ENCODE measurements around the gene TIMP2.

The TIMP2 gene

DNA sequence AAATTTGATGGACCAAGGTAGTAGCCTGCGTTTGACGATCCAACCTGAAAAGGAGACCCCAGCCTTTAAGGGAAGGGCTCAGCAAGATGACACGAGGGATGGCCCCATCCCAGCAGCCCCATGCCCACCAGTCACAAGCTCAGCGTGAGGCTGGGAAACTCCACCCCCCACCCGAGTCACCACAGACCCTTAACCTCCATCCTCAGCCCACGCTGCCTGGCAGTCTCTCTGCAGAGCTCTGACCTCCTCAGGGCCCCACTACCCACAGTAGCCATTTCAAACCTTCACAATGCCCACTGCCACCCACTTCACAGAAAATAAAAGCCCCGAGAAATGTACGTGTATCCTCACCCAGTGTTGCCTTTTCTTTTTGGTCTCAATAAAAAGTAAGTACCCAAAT lies 103.2 kb downstream of the TIMP2 start:
- no peaks in the 10 kb centered on the region for H3K9me3 ChIP-seq (ENCODE audit: control insufficient read depth, insufficient read depth, low read length)
- H3K36me3 ChIP-seq (ENCODE audit: insufficient read depth, low read length), result peaks cover 68% of the 10 kb centered on the region
- no peaks in the 10 kb centered on the region for H3K4me1 ChIP-seq (ENCODE audit: insufficient read depth, low read length)
- no peak overlapping the region for H3K9ac ChIP-seq (ENCODE audit: low read depth, low read length)

DNA sequence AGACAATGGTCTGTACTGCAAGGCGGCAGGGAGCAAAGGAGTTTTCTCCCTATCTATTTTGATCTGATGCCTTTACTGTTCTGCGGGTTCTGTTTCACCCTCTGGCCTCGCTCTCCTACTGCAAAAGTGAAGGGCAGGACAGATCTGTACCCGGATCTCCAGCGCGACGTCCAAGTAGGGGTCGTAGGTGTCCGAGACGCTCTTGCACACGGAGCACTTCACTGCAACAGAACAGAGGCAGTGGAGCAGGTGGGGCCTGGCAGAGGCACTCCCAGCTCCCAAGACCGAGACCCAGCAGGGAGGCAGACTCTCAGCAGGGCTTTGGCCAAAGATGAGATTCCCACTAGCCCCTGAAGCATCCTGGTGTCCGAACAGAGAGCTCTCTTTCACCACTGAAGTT lies 104.3 kb downstream of the TIMP2 start:
- Histone ChIP-seq H3K36me3 (ENCODE audit: insufficient read depth, low read length) (peaks cover 68% of the 10 kb centered on the region), H3K9me3 (ENCODE audit: control insufficient read depth, insufficient read depth, low read length) (no peaks in the 10 kb centered on the region), H3K4me1 (ENCODE audit: insufficient read depth, low read length) (no peaks in the 10 kb centered on the region), H3K9ac (ENCODE audit: low read depth, low read length) (no peak overlapping the region)

DNA sequence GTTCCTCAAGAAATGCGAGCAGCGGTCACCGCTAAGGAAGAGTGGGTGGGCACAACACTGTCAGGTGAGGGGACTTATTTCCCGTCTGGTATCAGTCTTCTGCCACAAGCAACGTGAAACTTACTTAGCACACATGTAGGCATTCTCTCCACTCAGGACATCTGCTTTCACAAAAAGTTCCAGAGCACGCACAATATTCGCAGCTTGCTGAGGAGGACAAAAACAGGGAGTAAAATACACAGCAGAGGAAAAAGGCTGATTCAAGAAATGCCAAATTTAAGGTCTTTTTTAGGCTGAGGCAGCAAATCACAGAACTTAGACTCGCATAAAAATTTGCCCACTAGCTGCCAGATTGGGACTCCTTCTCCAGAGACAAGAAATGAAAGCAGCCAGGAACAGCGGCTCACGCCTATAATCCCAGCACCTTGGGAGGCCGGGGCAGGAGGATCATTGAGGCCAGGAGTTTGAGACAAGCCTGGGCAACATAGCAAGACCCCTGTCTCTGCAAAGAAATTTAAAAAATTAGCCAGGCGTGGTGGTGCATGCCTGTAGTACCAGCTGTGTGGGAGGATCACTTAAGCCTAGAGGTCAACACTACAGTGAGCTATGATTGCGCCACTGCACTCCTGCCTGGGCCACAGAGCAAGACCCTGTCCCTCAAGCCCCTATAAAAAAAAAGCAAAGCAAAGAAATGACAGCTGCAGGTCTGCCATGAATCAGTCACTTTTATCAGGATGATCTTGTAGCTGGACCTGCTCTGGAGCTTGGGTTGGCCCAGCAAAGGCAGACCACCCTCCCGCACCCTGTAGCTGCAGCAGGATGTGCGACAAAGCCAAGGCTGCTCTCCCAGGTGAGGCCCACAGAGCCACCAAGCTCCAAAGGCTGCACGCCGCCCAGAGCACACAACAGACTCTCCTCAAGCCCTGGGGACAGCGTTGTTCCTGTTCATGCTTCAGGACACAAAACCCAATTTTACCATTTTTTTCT lies 105.1 kb downstream of the TIMP2 start:
- Histone ChIP-seq H3K9ac (ENCODE audit: low read depth, low read length) (no peak overlapping the region), H3K36me3 (ENCODE audit: insufficient read depth, low read length) (peaks cover 63% of the 10 kb centered on the region), H3K4me1 (ENCODE audit: insufficient read depth, low read length) (no peaks in the 10 kb centered on the region)

DNA sequence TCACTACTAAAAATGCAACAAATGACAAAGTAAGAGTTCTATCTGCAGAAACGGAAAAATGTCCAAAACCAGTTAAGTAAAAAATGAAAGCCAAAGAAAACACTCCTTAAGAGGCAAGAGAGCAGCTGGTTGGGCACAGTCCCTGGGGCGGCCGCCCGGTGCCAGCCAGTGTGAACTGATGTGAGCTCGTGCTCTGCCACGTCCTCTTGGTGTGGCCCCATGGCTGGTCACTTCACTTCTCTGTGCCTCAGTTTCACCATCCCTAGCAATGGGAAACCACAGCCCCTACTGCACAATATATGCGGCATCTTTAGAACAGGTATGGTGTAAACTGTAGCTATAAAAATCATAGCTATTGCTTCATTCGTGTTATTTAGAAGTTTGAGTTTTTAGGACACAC lies 105.8 kb downstream of the TIMP2 start:
- Histone ChIP-seq H3K4me1 (ENCODE audit: insufficient read depth, low read length) (no peaks in the 10 kb centered on the region), H3K9me3 (ENCODE audit: control insufficient read depth, insufficient read depth, low read length) (no peaks in the 10 kb centered on the region), H3K36me3 (ENCODE audit: insufficient read depth, low read length) (peaks cover 57% of the 10 kb centered on the region), H3K9ac (ENCODE audit: low read depth, low read length) (no peak overlapping the region)

More for the DNA sequence above, 105.1 kb downstream of the TIMP2 start:
- no peaks in the 10 kb centered on the region for H3K9me3 ChIP-seq (ENCODE audit: control insufficient read depth, insufficient read depth, low read length)

DNA sequence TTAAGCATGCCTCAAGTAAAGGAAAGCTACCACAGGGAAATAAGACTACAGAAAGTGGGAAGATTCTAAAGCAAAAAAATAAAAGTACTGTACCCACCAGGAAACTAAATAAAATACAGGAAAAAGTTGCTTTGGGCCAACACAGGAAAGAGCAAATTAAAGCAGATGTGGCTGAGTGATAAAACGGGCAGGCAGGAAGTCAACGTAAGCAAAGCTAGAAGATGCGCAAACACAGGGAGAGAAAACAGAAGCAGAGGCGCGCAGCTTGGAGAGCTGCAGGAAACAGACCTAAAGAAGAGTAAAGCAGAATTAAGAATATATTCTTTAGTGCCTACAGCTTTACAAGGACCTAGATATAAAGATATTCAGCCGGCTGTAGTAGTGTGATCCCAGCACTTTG lies 106.3 kb downstream of the TIMP2 start:
- no peak overlapping the region for H3K9ac ChIP-seq (ENCODE audit: low read depth, low read length)
- no peaks in the 10 kb centered on the region for H3K4me1 ChIP-seq (ENCODE audit: insufficient read depth, low read length)
- no peaks in the 10 kb centered on the region for H3K9me3 ChIP-seq (ENCODE audit: control insufficient read depth, insufficient read depth, low read length)
- H3K36me3 ChIP-seq (ENCODE audit: insufficient read depth, low read length), result peaks cover 57% of the 10 kb centered on the region

DNA sequence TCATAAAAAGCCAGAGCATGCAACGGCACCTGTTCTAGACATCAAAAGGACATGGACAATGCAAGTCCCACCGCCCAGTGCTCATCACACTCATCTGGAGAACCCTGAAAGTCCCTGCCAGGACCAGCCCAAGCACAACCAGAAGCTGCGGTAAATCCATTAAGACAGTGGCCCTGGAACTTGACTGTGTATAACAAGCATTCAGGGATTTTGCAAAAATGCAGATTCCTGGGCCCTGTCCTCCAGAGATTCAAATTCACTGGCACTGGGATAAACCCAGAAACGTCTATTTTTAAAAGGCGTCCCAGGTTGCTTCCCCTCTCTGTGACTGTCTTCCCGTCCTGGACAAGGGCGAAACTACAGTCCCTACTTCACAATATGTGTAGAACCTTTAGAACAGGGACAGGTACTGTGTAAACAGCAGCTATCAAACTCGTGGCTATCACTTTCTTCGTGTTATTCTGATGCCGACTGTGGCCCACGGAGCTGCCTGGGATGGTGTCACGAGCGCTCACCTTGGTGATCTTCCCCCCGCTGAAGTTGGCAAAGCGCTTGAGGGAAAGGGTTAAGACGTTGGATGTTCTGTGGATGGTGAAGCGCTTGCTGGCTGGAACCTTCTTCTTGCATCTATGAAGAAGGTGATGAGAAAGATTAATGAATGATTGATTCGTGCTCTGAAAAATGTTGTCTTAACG lies 106.9 kb downstream of the TIMP2 start:
- H3K36me3 ChIP-seq (ENCODE audit: insufficient read depth, low read length), result peaks cover 63% of the 10 kb centered on the region

DNA sequence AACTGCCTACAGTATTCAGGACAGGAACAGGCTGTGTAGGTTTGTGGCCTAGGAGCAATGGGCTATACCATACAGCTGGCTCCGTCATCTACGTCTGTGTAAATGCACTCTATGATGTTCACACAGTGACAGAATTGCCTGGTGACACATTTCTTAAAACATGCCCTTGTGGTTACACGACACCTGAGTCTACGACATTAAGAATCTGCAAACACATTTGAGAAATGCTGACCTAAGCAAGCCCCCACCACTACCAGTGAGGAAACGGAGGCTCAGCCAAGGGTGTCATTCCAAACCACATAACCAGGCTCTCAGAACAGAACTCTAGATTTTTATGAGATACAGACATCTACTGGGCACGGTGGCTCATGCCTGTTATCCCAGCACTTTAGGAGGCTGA lies 108.1 kb downstream of the TIMP2 start:
- peaks cover 68% of the 10 kb centered on the region for H3K36me3 ChIP-seq (ENCODE audit: insufficient read depth, low read length)
- H3K9ac ChIP-seq (ENCODE audit: low read depth, low read length), result no peak overlapping the region
- no peaks in the 10 kb centered on the region for H3K4me1 ChIP-seq (ENCODE audit: insufficient read depth, low read length)
- no peaks in the 10 kb centered on the region for H3K9me3 ChIP-seq (ENCODE audit: control insufficient read depth, insufficient read depth, low read length)

More for the DNA sequence above, 106.9 kb downstream of the TIMP2 start:
- Histone ChIP-seq H3K9me3 (ENCODE audit: control insufficient read depth, insufficient read depth, low read length) (no peaks in the 10 kb centered on the region), H3K4me1 (ENCODE audit: insufficient read depth, low read length) (no peaks in the 10 kb centered on the region), H3K9ac (ENCODE audit: low read depth, low read length) (no peak overlapping the region)

DNA sequence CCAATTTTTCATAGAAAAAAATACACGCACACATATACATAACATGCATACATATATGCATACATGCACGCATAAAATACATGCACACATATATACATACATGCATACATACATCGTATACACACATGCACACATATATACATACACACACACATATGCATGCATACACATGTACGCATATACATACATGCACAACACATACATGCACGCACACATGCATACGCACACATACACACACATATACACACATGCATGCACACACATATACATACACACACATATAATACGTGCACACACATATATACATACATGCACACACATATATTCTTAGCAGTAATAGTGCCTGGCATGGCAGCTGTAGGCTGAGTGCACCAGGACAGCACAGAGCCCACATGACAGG lies 109.5 kb downstream of the TIMP2 start:
- Histone ChIP-seq H3K4me1 (ENCODE audit: insufficient read depth, low read length) (no peaks in the 10 kb centered on the region), H3K36me3 (ENCODE audit: insufficient read depth, low read length) (peaks cover 62% of the 10 kb centered on the region), H3K9ac (ENCODE audit: low read depth, low read length) (no peak overlapping the region)

DNA sequence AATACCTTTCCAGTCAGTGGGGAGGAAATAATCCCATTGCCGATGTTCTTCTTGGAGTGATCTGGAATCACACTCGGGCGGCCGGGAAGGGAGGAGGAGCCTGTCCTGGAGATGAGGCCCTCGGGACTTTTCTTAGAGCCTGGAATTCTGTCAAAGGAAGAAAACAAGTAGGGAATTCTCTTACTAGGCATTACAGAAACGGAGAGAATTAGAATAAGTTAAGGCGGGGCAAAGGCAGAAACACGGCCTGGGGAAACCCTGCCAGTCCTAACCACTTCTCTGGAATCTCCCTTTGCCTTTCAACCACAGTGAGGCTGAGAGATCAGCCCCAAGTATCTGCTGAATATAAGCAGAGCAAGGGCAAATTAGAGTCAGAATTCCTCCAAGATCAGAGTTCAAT lies 112.3 kb downstream of the TIMP2 start:
- Histone ChIP-seq H3K9me3 (ENCODE audit: control insufficient read depth, insufficient read depth, low read length) (no peaks in the 10 kb centered on the region), H3K9ac (ENCODE audit: low read depth, low read length) (no peak overlapping the region), H3K4me1 (ENCODE audit: insufficient read depth, low read length) (no peaks in the 10 kb centered on the region), H3K36me3 (ENCODE audit: insufficient read depth, low read length) (peaks cover 51% of the 10 kb centered on the region)

More for the DNA sequence above, 109.5 kb downstream of the TIMP2 start:
- H3K9me3 ChIP-seq (ENCODE audit: control insufficient read depth, insufficient read depth, low read length), result no peaks in the 10 kb centered on the region

DNA sequence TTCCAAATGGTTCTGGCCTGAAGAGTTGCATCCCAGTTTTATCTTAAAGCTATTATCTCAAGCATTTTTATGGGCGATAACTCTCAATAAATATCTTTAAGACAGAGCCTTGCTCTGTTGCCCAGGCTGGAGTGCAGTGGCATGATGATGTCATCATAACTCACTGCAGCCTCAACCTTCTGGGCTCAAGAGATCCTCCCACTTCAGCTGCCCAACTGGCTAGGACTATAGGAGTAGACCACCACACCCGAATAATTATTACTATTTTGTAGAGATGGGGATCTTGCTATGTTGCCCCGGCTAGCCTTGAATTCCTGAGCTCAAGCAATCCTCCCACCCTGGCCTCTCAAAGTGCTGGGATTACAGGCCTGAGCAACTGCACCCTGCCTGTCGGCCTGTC lies 117.0 kb downstream of the TIMP2 start:
- Histone ChIP-seq H3K9ac (ENCODE audit: low read depth, low read length) (no peak overlapping the region), H3K9me3 (ENCODE audit: control insufficient read depth, insufficient read depth, low read length) (no peaks in the 10 kb centered on the region), H3K36me3 (ENCODE audit: insufficient read depth, low read length) (peaks cover 57% of the 10 kb centered on the region), H3K4me1 (ENCODE audit: insufficient read depth, low read length) (no peaks in the 10 kb centered on the region)

DNA sequence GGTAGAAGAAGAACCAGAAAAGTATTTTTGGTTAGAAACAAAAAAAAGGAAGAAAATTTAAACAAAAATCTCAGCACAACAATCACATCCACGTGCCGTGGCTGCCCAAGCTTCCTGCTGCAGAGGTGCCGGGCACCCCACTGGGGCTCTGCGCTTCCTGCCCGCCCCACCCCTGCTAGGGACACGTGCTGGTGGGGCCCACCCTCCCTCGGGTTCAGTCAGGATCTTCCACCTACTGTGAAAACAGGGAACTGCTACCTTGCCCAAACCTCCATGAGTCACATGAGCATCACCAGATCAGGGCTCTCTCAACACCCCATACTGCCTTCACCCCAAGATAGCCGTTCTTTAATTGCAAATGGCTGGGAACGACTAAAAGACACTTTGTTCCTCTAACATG lies 118.7 kb downstream of the TIMP2 start:
- peaks cover 56% of the 10 kb centered on the region for H3K36me3 ChIP-seq (ENCODE audit: insufficient read depth, low read length)
- no peak overlapping the region for H3K9ac ChIP-seq (ENCODE audit: low read depth, low read length)
- H3K4me1 ChIP-seq (ENCODE audit: insufficient read depth, low read length), result no peaks in the 10 kb centered on the region
- no peaks in the 10 kb centered on the region for H3K9me3 ChIP-seq (ENCODE audit: control insufficient read depth, insufficient read depth, low read length)

DNA sequence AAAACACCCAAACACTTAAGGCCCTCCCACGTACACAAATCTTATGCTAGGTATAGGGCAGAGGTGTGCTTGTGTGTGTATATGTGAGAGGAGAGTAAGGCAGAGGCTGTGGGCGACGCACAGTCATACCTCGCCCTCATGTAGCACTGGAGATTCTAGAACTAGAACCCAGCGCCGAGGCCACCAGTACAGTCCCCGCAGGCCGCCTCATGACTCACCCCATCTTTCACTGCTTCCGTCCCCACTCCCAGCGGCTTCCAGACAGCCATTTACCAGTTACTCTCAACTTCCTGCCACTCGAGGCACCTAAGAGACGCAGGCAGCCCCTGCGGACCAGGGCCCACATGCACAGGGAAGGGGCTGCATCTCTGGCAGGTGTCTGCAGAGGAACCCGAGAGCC lies 119.9 kb downstream of the TIMP2 start:
- no peaks in the 10 kb centered on the region for H3K4me1 ChIP-seq (ENCODE audit: insufficient read depth, low read length)
- H3K9me3 ChIP-seq (ENCODE audit: control insufficient read depth, insufficient read depth, low read length), result no peaks in the 10 kb centered on the region
- peaks cover 53% of the 10 kb centered on the region for H3K36me3 ChIP-seq (ENCODE audit: insufficient read depth, low read length)
- H3K9ac ChIP-seq (ENCODE audit: low read depth, low read length), result no peak overlapping the region

DNA sequence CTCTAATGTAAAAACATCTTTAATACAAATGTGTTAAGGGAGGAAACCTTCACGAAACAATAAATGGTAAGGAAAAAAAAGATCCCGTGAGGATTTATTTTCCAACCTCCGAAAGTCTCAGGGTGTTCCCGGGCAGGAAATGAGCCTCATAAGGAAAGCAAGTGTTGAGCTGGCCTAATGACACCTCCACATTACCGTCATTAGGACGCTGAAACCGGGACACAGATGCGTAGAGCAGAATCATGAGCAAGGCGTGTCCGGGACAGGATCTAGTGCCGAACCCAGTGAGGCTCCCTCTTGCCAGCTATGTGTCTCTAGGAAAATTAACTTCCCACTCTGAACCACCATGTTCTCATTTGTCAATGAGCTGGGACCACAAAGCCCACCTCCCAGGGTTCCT lies 120.4 kb downstream of the TIMP2 start:
- Histone ChIP-seq H3K4me1 (ENCODE audit: insufficient read depth, low read length) (no peaks in the 10 kb centered on the region), H3K9me3 (ENCODE audit: control insufficient read depth, insufficient read depth, low read length) (no peaks in the 10 kb centered on the region), H3K9ac (ENCODE audit: low read depth, low read length) (no peak overlapping the region), H3K36me3 (ENCODE audit: insufficient read depth, low read length) (peaks cover 52% of the 10 kb centered on the region)

DNA sequence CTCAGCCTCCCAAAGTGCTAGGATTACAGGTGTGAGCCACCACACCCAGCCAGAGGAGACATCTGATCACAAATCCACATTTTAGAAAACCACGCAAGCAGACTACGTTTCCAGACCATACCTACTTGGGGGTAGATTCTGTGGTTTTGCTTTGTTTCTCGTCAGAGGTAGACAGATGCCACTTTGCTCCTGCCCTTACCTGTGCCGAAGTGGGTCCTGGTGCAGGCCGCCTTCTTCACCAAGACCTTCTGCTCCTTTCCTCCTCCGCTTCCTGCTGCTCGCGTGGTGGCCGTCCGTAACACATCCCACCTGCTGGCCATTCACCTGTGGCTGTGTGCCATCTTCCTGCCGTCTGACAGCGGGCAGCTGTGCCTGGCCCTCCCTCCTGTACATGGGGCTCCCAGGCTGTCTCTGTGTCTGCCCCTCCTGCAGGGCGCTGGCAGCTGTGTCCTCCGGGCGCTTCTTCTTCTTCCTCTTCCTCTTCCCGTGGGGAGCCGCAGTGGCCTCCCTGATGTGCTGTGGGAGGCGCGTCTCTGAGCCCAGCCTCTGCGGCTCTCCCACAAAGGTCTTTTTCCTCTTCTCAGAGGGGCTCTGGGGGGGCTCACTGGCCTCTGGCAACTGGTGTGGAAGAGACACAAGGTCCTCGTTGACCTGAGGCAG lies 121.9 kb downstream of the TIMP2 start:
- no peaks in the 10 kb centered on the region for H3K4me1 ChIP-seq (ENCODE audit: insufficient read depth, low read length)
- H3K36me3 ChIP-seq (ENCODE audit: insufficient read depth, low read length), result peaks cover 52% of the 10 kb centered on the region

More for the DNA sequence above, 121.9 kb downstream of the TIMP2 start:
- Histone ChIP-seq H3K9ac (ENCODE audit: low read depth, low read length) (no peak overlapping the region), H3K9me3 (ENCODE audit: control insufficient read depth, insufficient read depth, low read length) (no peaks in the 10 kb centered on the region)

Measured in ES-I3 (cell line).